Brain microvascular endothelial cell (primary cell): Measurements from ENCODE around the gene SNRNP70.

ENCODE experiments used
- DNase-seq: peaks from one replicate; pipeline ENCODE4 v3.0.0-alpha.2; 2020
- H3K27ac ChIP-seq: fragments of 250-450 bp; sonication (Bioruptor Pico); 2 replicates; pipeline ENCODE4 v1.5.1; 2020; ENCODE audit warnings: mild to moderate bottlenecking, moderate library complexity
- H3K27me3 ChIP-seq: fragments of 250-450 bp; sonication (Bioruptor Pico); replicated peaks from 2 replicates; pipeline ENCODE4 v1.5.1; 2020; ENCODE audit warnings: mild to moderate bottlenecking
- H3K36me3 ChIP-seq: fragments of 250-450 bp; sonication (Bioruptor Pico); replicated peaks from 2 replicates; pipeline ENCODE4 v1.5.1; 2020; ENCODE audit warnings: mild to moderate bottlenecking
- H3K4me3 ChIP-seq: 2 replicates; pipeline ENCODE4 v1.5.1; 2011; ENCODE audit warnings: low read depth, mild to moderate bottlenecking, control low read depth, low read length, moderate library complexity
- CTCF ChIP-seq: IDR thresholded peaks from 2 replicates; pipeline ENCODE4 v1.5.1; 2011; ENCODE audit warnings: low read depth, mild to moderate bottlenecking, moderate library complexity, low read length, control low read depth, inconsistent platforms; ENCODE audit errors: missing control alignments
- in situ Hi-C: cut with HindIII; loops from 2 replicates; pipeline ENCODE4 v1.10.0; 2017; ENCODE audit warnings: low sequenced_read_pairs, low pct_ligation_motif_present

Gene SNRNP70

DNA sequence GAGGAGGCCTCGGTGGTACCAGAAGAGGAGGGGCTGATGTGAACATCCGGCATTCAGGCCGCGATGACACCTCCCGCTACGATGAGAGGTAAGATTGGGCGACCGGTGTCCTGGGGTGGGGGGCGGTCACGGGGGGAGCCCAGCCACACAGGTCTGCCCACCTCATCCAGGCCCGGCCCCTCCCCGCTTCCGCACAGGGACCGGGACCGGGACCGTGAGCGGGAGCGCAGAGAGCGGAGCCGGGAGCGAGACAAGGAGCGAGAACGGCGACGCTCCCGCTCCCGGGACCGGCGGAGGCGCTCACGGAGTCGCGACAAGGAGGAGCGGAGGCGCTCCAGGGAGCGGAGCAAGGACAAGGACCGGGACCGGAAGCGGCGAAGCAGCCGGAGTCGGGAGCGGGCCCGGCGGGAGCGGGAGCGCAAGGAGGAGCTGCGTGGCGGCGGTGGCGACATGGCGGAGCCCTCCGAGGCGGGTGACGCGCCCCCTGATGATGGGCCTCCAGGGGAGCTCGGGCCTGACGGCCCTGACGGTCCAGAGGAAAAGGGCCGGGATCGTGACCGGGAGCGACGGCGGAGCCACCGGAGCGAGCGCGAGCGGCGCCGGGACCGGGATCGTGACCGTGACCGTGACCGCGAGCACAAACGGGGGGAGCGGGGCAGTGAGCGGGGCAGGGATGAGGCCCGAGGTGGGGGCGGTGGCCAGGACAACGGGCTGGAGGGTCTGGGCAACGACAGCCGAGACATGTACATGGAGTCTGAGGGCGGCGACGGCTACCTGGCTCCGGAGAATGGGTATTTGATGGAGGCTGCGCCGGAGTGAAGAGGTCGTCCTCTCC is 22.6 kb downstream of the SNRNP70 start:
- H3K27ac ChIP-seq: no peak overlapping the region
- peaks cover 61% of the 10 kb centered on the region for H3K36me3 ChIP-seq
- DNase-seq: no peak
- H3K27me3 ChIP-seq: no peaks in the 10 kb centered on the region
- in situ Hi-C loops: no loop called here
- H3K4me3 ChIP-seq: no peak overlapping the region
- no peak for TF ChIP-seq CTCF

DNA sequence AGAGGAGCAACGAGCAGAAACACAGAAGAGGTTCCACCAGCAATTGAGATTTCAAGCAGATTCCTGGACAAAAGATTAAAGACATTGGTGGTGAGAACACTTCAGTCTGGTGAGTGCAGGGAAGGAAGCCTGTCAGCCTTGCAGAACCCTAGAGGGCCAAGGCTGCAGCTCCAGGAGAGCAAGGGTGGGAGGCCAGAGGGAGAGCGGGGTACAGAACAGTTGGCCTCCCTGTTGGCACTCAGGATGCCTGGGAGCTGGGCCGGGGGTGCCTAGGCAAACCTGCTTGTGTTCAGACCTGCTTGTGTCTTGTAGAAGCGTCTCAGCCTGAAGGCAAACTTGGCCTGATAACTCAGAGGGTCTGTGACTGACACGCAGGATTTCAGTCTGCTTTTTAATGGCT is 23.8 kb downstream of the SNRNP70 start:
- in situ Hi-C loops: no loop called here
- H3K27ac ChIP-seq: no peak overlapping the region
- DNase-seq: no peak
- no peaks in the 10 kb centered on the region for H3K27me3 ChIP-seq
- peaks cover 56% of the 10 kb centered on the region for H3K36me3 ChIP-seq
- TF ChIP-seq CTCF: no peak
- no peak overlapping the region for H3K4me3 ChIP-seq

DNA sequence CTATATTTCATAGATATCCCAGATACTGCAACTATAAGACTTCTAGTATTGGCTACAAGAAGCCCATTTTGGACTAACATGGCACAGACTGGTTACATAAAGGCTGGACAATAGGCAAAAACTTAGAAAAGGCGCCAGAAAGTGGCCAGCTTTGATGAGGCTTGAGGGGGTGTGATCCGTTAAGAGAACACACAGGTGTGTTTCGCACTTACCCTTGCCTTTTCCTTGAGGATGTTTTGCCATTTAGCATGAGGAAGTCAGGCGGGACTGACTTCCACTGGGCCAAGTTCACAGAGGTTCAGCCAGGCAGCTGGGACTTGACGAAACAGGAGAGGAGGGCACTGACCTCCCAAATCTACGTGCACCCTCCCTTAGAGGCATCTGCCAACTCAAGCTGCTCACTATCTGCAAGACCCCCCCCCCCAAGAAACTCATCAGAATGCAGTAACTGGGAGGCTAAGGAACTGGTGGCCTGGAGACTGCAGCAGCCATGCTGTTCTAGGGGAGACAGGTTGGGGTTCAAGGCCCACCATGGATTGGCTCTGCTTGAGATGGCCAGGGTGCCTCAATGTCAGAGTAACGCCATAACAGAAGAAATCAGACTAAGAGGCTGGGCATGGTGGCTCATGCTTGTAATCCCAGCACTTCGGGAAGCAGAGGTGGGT is 24.4 kb downstream of the SNRNP70 start:
- H3K27me3 ChIP-seq: no peaks in the 10 kb centered on the region
- in situ Hi-C loops: no loop called here
- DNase-seq: no peak
- H3K27ac ChIP-seq: no peak overlapping the region
- TF ChIP-seq CTCF: no peak
- H3K36me3 ChIP-seq: peaks cover 49% of the 10 kb centered on the region
- H3K4me3 ChIP-seq: no peak overlapping the region

- TF ChIP-seq CTCF: no peak
- Histone ChIP-seq H3K36me3 (peaks cover 41% of the 10 kb centered on the region), H3K27me3 (no peaks in the 10 kb centered on the region), H3K4me3 (no peak overlapping the region), H3K27ac (no peak overlapping the region)
- DNase-seq: peak; percentile 15
- in situ Hi-C loops: no loop called here
Measured at GRCh38 chr19:49110567-49110966, 25.3 kb downstream of the SNRNP70 start.

GRCh38 chr19:49111218-49111998 is 26.2 kb downstream of the SNRNP70 start:
- Histone ChIP-seq H3K27me3 (no peaks in the 10 kb centered on the region), H3K4me3 (no peak overlapping the region), H3K36me3 (peaks cover 32% of the 10 kb centered on the region), H3K27ac (no peak overlapping the region)
- in situ Hi-C loops: no loop called here
- no peak for DNase-seq
- no peak for TF ChIP-seq CTCF
